Choroid plexus epithelial cell (primary cell): ENCODE measurements around the gene KLHL10.
"Not testable (repeated sequence)": the region's sequence is repeated elsewhere in the genome, so short reads cannot be mapped to it uniquely, and the experiment has no call there.

Source experiments
- DNase-seq: peaks from one replicate; pipeline ENCODE4 v3.0.0-alpha.2; 2010; ENCODE audit warnings: low read depth
- H3K4me3 ChIP-seq: 2 replicates; pipeline ENCODE4 v1.5.1; 2011; ENCODE audit warnings: low read depth, mild to moderate bottlenecking, control low read depth, low read length, moderate library complexity
- CTCF ChIP-seq: conservative IDR thresholded peaks from 2 replicates; pipeline ENCODE4 v1.5.1; 2011; ENCODE audit warnings: low read depth, mild to moderate bottlenecking, control low read depth, inconsistent platforms, low read length, moderate library complexity

Gene KLHL10

GRCh38 chr17:41824086-41824485 lies 13.5 kb upstream of the KLHL10 start:
- DNase-seq = no peak
- H3K4me3 ChIP-seq = no peak overlapping the region
- TF ChIP-seq CTCF = no peak

DNA sequence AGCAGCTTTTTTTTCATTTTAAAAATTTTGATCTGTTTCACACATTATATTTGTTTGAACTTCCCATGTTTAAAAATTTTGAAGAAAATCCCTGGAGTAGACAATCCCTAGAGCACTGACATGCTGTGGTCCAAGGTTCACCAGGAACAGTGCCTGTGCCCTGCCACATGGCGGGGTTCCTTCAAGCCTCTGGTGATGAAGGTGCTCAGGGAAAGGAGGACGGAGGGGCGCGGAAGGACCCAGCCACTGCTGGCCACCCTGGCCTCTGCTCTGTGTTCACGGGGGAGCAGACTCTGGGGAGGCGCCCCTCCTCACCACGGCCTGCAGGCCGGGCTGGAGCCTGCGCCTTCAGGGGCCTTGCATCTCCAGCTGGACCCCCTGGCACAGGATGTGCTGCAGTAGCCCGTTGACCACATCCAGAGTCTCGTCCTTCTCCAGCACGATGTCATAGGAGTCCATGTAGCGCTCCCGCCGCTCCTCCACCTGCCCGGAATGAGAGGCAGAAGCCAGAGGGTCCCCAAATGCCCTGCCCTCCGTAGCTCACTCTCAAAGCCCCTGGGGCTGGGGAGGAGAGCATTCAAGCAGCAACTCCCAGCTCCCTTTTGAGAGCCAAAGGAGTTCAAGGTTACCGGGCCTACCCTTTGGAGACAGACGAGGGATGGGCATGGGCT lies 12.3 kb upstream of the KLHL10 start:
- H3K4me3 ChIP-seq = no peak overlapping the region
- no peak for DNase-seq
- no peak for TF ChIP-seq CTCF

- DNase-seq, H3K4me3 ChIP-seq: not testable (repeated sequence)
These were observed 7.7 kb upstream of the KLHL10 start for GRCh38 chr17:41829961-41830360.

DNA sequence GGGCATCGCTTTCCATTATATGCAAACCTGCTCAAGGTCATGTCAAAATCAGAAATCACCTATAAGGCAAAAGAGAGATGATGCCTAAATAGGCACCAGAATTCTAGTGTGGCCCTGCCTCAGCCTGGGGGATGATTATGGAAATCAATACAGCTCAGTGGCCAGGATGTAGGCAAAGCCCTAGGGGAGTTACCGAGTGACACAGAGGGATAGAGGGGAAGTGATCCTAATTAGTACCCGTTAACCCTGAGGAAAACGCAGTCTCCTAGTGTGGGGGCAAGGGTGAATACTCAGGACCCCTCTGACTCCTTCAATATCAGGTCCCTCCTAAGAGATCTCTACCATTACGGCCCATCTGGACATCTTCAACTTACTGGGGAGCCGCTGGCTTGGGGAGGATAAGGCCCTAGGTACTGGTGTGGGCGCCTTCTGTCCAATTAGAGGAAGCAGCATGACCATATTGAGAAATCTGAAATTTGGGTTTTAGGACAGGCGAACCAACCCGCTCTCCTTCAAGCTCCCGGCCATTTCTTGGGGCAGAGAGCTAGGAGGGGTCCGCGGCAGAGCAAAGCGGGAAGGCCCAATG lies 2.3 kb upstream of the KLHL10 start:
- no peak for TF ChIP-seq CTCF
- DNase-seq = no peak
- peak overlapping the region; percentile 78 for H3K4me3 ChIP-seq

DNA sequence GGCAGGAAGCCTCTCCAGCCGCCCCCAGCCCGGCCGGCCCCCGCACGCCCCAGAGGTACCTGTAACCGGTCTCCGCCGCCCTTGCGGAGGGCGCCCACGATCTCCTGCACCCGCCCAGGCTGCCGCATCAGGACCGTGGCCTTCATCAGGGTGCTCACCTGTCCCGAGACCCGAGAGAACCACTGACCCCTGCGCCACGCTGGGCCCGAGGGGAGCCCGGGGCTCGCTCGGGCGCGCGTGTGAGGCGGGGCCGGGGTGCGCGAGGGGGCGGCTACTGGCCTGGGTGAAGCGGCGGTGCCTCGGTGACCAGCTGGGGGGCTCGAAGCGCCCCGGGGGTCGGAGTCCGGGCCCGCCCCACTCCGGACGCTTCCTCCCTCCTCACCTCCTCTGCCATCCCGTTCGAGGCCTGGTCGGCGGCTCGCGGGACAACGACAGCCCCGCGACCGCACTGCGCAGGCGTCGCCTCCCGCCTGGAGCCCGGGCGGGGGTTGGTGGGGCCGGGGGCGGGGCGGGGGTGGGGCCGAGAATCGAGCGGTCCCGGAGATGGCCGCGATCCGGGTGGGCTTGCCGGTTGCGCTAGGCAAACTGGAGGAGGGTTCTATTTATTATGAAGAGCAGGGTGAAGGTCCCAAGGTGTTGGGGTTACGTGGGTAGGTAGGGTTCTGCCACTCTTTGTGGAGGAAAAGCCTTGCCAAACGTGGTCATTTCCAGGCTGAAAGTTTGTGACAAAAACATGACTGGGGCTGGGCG lies 1.6 kb upstream of the KLHL10 start, which contains the start of gene NT5C3B:
NT5C3B (minus strand) TSS at position 433 of the 750 bp plus-strand sequence; CDS start at position 394, 39 bp downstream.
- TF ChIP-seq CTCF = no peak
- DNase-seq = peak; percentile 13
- H3K4me3 ChIP-seq = peak within 1 kb of the TSS; percentile 78

GRCh38 chr17:41836550-41837196 lies 952 bp upstream of the KLHL10 start:
- peak overlapping the region; percentile 78 for H3K4me3 ChIP-seq
- TF ChIP-seq CTCF = no peak
- DNase-seq = no peak

DNA sequence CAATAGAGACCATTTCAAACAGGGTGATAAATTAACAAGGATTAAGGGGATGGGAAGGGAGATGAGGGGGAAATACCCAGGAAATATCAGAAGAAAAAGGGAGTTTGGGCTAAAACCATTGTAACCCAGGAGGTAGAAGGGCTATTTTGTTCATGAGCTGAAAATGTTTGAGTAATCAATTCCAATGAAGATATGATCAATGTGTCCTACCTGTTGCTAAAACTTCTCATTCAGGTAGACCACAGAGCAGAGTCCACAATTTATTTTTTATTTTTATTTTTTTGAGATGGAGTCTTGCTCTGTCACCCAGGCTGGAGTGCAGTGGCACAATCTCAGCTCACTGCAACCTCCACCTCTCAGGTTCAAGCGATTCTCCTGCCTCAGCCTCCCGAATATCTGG lies 1.8 kb downstream of the KLHL10 start:
- not testable (repeated sequence) for DNase-seq, H3K4me3 ChIP-seq

DNA sequence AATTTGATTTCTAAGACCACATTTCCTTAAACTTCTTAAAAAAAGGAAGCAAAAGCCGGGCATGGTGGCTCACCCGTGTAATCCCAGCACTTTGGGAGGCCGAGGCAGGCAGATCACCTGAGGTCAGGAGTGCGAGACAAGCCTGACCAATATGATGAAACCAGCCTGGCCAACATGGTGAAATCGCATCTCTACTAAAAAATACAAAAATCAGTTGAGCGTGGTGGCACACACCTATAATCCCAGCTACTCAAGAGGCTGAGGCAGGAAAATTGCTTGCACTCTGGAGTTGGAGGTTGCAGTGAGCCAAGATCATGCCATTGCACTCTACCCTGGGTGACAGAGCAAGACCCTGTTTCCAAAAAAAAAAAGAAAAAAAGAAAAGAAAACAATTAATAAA lies 3.2 kb downstream of the KLHL10 start:
- not testable (repeated sequence) for DNase-seq, H3K4me3 ChIP-seq
